GM12872 (cell line): ENCODE measurements around the gene CADPS2.

Experiments used
- CTCF ChIP-seq: IDR thresholded peaks from 3 replicates; pipeline ENCODE4 v1.5.1; 2011; ENCODE audit warnings: low read depth, mild to moderate bottlenecking, low read length, moderate library complexity; ENCODE audit not compliant: insufficient read depth

Gene CADPS2

GRCh38 chr7:122883049-122883680, 3.1 kb downstream of the CADPS2 start:
- TF ChIP-seq CTCF: no peak

GRCh38 chr7:122881324-122881723, 4.9 kb downstream of the CADPS2 start:
- TF ChIP-seq CTCF: no peak

- no peak for TF ChIP-seq CTCF
Observed at GRCh38 chr7:122869260-122869659, 17.0 kb downstream of the CADPS2 start.

- TF ChIP-seq CTCF: no peak
Observed at GRCh38 chr7:122867471-122867980, 18.7 kb downstream of the CADPS2 start.

- TF ChIP-seq CTCF: no peak
Observed at GRCh38 chr7:122864838-122865237, 21.4 kb downstream of the CADPS2 start.

- TF ChIP-seq CTCF: no peak
Observed at GRCh38 chr7:122864016-122864415, 22.2 kb downstream of the CADPS2 start.

- no peak for TF ChIP-seq CTCF
Observed at GRCh38 chr7:122858320-122858719, 27.9 kb downstream of the CADPS2 start.
